Mammary microvascular endothelial cell (primary cell): ENCODE results near the gene FHL2. TPM values are rescaled to one million over a fixed set of nuclear protein-coding genes. Genes with fewer than 3 reads are reported as not detected.

Experiments used
- total RNA-seq: library from RNA; depleted of rRNA; stranded (reverse); fragments of >200 nt; gene quantifications from 2 replicates; pipeline ENCODE4 v1.2.3, GENCODE V29; 2015

The FHL2 gene
- total RNA-seq = 97.3 and 97.8 TPM in 2 replicates

GRCh38 chr2:105398336-105399206 is at the start of gene FHL2:
TSS of gene FHL2 (minus strand) at chr2:105399051. CDS start at chr2:105386516, 12,535 bp downstream.

GRCh38 chr2:105337122-105338019 is 61.5 kb downstream of the FHL2 start, which contains the start of gene C2orf49:
TSS of gene C2orf49 (plus strand) at chr2:105337540. CDS start at chr2:105337588, 48 bp downstream.

GRCh38 chr2:105329561-105330495 is 69.0 kb downstream of the FHL2 start, which contains the start of gene TGFBRAP1:
TSS of gene TGFBRAP1 (minus strand) at chr2:105329735. CDS start at chr2:105308301, 21,434 bp downstream.

Other genes with a start within 250 kb of the FHL2 start
- not detected in 2 replicates for gene GPR45, start 157.3 kb downstream of the FHL2 start, total RNA-seq
- 30.5 and 33.5 TPM in 2 replicates for gene TGFBRAP1, start 69.3 kb downstream of the FHL2 start, total RNA-seq
- gene C2orf49, start 61.5 kb downstream of the FHL2 start, total RNA-seq = 8.8 and 11.7 TPM in 2 replicates